T-helper 1 cell (primary cell): ENCODE results near the gene LILRB4.
"Not testable (repeated sequence)": the region's sequence is repeated elsewhere in the genome, so short reads cannot be mapped to it uniquely, and the experiment has no call there.

Experiments used
- DNase-seq, 5 donors: peaks; one replicate each; pipeline ENCODE4 v3.0.0-alpha.2; 2012 to 2020

Gene LILRB4

GRCh38 chr19:54696117-54696548 is 33.3 kb downstream of the LILRB4 start:
- no peak for DNase-seq

GRCh38 chr19:54696766-54697165 is 34.0 kb downstream of the LILRB4 start:
- no peak for DNase-seq

GRCh38 chr19:54697716-54698115 is 34.9 kb downstream of the LILRB4 start:
- not testable (repeated sequence) for DNase-seq

GRCh38 chr19:54704928-54705327 is 42.1 kb downstream of the LILRB4 start:
- DNase-seq, result no peak

GRCh38 chr19:54707962-54708361 is 45.2 kb downstream of the LILRB4 start:
- DNase-seq, result peak in 1 of 5 donors; percentile 20

GRCh38 chr19:54708781-54709180 is 46.0 kb downstream of the LILRB4 start:
- no peak for DNase-seq

- no peak for DNase-seq
These were observed 46.6 kb downstream of the LILRB4 start for GRCh38 chr19:54709212-54709948.

GRCh38 chr19:54709956-54710355 is 47.2 kb downstream of the LILRB4 start:
- DNase-seq, result not testable (repeated sequence)
